GM13977 (cell line): ENCODE data around the gene MEAK7.

Experiments
- DNase-seq: peaks from one replicate; pipeline ENCODE4 v3.0.0; 2012; ENCODE audit warnings: low spot score
- CTCF ChIP-seq: IDR thresholded peaks from 2 replicates; pipeline ENCODE4 v1.5.1; 2012; ENCODE audit warnings: mild to moderate bottlenecking, control low read depth; ENCODE audit not compliant: insufficient read depth; ENCODE audit errors: extremely low read depth, missing control alignments
- in situ Hi-C: fragments of 300-500 bp; cut with MboI; formaldehyde crosslinking; loops from one replicate; pipeline ENCODE4 v1.12.0; 2022; ENCODE audit warnings: low sequenced_read_pairs, low pct_unique_long_range_greater_than_20kb, mixed read lengths, inconsistent platforms; ENCODE audit not compliant: unreplicated experiment

MEAK7 gene

GRCh38 chr16:84541999-84542817 lies 37.7 kb upstream of the MEAK7 start:
- DNase-seq: no peak
- in situ Hi-C loops: no loop called here
- no peak for TF ChIP-seq CTCF

DNA sequence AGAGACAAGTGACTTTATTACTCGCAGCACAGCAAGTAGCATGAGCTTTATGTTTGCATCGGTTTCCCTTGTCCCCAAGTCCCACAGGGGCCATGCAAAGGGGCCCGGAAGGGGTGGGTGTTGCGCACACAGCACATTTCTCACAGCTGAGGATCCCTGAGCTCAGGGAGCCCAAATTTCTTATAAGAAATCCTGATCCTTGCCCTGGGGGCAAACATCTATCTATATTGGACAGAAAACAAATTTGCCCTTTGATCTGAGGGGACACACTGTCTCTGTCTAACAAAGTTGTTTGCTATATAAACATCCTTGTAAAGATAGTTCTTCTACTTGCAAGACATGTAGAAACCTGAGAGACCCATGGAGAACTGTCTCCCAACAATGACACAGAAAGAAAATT lies 35.7 kb upstream of the MEAK7 start:
- DNase-seq: no peak
- in situ Hi-C loops: no loop called here
- TF ChIP-seq CTCF: no peak

GRCh38 chr16:84538222-84538840 lies 33.9 kb upstream of the MEAK7 start:
- no peak for DNase-seq
- in situ Hi-C loops: no loop called here
- TF ChIP-seq CTCF: no peak

DNA sequence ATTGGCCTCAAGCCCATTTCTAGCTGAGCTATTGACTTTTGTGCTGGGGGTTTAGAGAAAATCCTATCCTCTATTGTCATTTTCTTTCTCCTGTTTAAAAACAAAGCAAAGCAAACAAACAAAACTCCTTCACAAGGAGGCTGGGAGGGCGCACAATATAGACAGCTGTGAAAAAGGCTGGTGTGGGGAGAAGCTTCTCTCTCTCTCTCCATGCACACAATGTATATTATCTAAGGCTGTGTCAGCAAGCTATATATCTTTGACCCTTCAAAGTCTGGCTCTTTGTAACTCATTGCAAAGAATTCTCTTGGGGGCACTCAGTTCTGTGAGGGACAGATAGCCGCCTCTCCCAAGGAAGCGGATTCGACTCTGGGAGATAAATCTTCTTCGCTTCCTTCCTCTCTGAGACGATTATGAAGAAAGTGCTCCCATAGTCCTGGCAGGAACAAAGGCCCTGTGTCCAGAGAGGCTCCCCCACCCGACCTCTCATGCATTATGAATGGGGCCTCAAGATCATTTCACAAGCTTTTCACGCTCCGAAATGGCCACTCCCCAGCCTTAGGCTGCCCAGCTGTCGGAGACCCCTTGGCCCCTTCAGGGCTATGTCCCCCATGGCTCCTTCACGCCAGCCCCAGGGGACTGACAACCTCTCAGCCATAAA lies 33.2 kb upstream of the MEAK7 start:
- TF ChIP-seq CTCF: no peak
- DNase-seq: no peak
- in situ Hi-C loops: no loop called here

DNA sequence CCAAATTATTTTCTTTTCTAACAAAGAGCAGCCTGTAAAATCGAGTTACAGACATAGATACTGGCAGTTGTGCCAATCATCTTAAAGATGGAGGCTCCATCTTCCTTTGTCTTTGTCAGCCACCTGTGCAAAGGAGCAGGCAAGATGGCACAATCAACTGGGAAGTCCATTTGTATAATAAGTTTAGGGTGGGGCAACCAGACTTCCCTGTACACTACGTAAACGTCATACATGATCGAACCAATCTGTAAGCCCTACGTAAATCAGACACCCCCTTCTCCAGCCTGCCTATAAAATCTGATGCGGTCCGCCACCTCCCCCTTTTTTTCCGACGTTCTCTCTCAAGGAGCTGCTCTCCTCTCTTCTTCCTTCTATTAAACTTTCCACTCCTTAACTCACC lies 31.4 kb upstream of the MEAK7 start:
- no peak for DNase-seq
- TF ChIP-seq CTCF: no peak
- in situ Hi-C loops: no loop called here

DNA sequence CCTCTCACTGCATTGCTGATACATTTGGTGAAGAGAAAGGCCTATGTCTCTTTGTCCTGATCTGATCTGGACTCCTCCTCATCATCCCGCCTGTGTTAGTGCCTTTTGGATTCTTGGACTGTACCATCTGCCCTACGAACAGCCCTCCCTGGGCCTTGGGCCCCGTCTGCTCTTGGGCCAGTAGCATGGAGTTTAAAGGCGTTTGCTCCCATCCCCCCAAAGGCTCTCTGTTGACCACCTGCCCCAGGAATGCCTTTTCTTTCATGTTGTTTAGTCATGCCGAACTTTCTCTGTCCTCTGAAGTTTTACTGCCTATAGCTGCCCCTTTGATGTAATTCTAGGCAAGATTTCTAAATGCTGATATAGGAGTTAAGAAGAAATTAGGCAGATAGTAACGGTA lies 30.9 kb upstream of the MEAK7 start:
- DNase-seq: no peak
- no peak for TF ChIP-seq CTCF
- in situ Hi-C loops: no loop called here
